Esophagus squamous epithelium (tissue), 4 donors: Measurements from ENCODE around the gene PRR5L.

ENCODE experiments used
- CTCF ChIP-seq, 6 experiments: fragments of 450-650 bp in 4 of 6; fragments of 200-600 bp in 2 of 6; sonication (generic) in 2 of 6; IDR thresholded peaks; one replicate each; pipeline ENCODE4 v1.5.1; 2016 to 2019; ENCODE audit warnings: antibody characterized with exemption in 6 of 6, mild to moderate bottlenecking in 4 of 6, moderate library complexity in 4 of 6
- POLR2A ChIP-seq, 4 donors: fragments of 450-650 bp; IDR thresholded peaks; one replicate each; pipeline ENCODE4 v1.6.1; 2017; ENCODE audit warnings: antibody characterized with exemption in 4 of 4, mild to moderate bottlenecking in 4 of 4, moderate library complexity in 3 of 4

GRCh38 chr11:36273110-36273509 lies 23.0 kb upstream of the PRR5L start:
- TF ChIP-seq CTCF (IDR thresholded peaks at IDR 0.05), result no peak
- TF ChIP-seq POLR2A (IDR thresholded peaks at IDR 0.05), result no peak
